Smooth muscle cell (in vitro differentiated cells): Measurements from ENCODE around the gene MRPL49. TPM values are rescaled to one million over a fixed set of nuclear protein-coding genes. Genes with fewer than 3 reads are reported as not detected.

ENCODE experiments used
- DNase-seq: peaks from one replicate; lab custom pipeline; 2025; ENCODE audit not compliant: unreplicated experiment; lab: John Stamatoyannopoulos, UW
- H2AFZ ChIP-seq: fragments of 200-600 bp; sonication (generic); 2 replicates; pipeline ENCODE4 v1.6.0; 2016; ENCODE audit warnings: antibody characterized with exemption, low read depth, mild to moderate bottlenecking
- H3F3A ChIP-seq: fragments of 200-600 bp; sonication (generic); 2 replicates; pipeline ENCODE4 v1.6.0; 2017; ENCODE audit warnings: antibody characterized with exemption, low read depth
- H3K27ac ChIP-seq: fragments of 200-600 bp; sonication (generic); 2 replicates; pipeline ENCODE4 v1.5.1; 2016; ENCODE audit warnings: low read depth, mild to moderate bottlenecking
- H3K27me3 ChIP-seq: fragments of 200-600 bp; sonication (generic); 2 replicates; pipeline ENCODE4 v1.6.1; 2016; ENCODE audit warnings: low read depth, mild to moderate bottlenecking
- H3K36me3 ChIP-seq: fragments of 200-600 bp; sonication (generic); 2 replicates; pipeline ENCODE4 v1.5.1; 2016; ENCODE audit warnings: low read depth
- H3K4me1 ChIP-seq: fragments of 200-600 bp; sonication (generic); 2 replicates; pipeline ENCODE4 v1.5.1; 2016; ENCODE audit warnings: low read depth
- H3K4me2 ChIP-seq: fragments of 200-600 bp; sonication (generic); 2 replicates; pipeline ENCODE4 v1.6.0; 2016; ENCODE audit warnings: mild to moderate bottlenecking
- H3K4me3 ChIP-seq: fragments of 200-600 bp; sonication (generic); 2 replicates; pipeline ENCODE4 v1.5.1; 2016; ENCODE audit warnings: mild to moderate bottlenecking
- H3K79me2 ChIP-seq: fragments of 200-600 bp; sonication (generic); 2 replicates; pipeline ENCODE4 v1.6.0; 2016; ENCODE audit warnings: low read depth, mild to moderate bottlenecking
- H3K9ac ChIP-seq: fragments of 200-600 bp; sonication (generic); 2 replicates; pipeline ENCODE4 v1.6.0; 2016; ENCODE audit warnings: low read depth
- H3K9me3 ChIP-seq: fragments of 200-600 bp; sonication (generic); replicated peaks from 2 replicates; pipeline ENCODE4 v1.5.1; 2016; ENCODE audit warnings: low read depth
- H4K20me1 ChIP-seq: fragments of 200-600 bp; sonication (generic); 2 replicates; pipeline ENCODE4 v1.6.0; 2016; ENCODE audit warnings: low read depth
- CTCF ChIP-seq: fragments of 200-600 bp; sonication (generic); IDR thresholded peaks from 2 replicates; pipeline ENCODE4 v1.5.1; 2017; ENCODE audit warnings: borderline replicate concordance, mild to moderate bottlenecking, antibody characterized with exemption; ENCODE audit not compliant: insufficient read depth, poor library complexity, severe bottlenecking
- WGBS: methylation state at CpG from one replicate; pipeline ENCODE4 v1.1.7; 2016; ENCODE audit warnings: low lambda C conversion rate; 5-methylcytosine and 5-hydroxymethylcytosine counted together
- polyA plus RNA-seq: library from polyadenylated mRNA; unstranded; fragments of >200 nt; fragmentation: Nextera tagmentation; extraction: Ambion mirVana; gene quantifications from 2 replicates; pipeline ENCODE4 v1.2.1, GENCODE V29; 2016
- total RNA-seq: library from RNA; depleted of rRNA; stranded (reverse); fragments of >200 nt; gene quantifications from 2 replicates; pipeline ENCODE4 v1.2.3, GENCODE V29; 2014

MRPL49 gene
- total and polyA plus RNA-seq, 2 experiments from 2014 or later, result 43.0 to 55.4 TPM

GRCh38 chr11:65157336-65157735, 35.2 kb downstream of the MRPL49 start:
- DNase-seq, result no peak
- 92% methylated on average over 3 of the region's 3 CpGs for WGBS
- Histone ChIP-seq H3K27ac (no peak overlapping the region), H3K36me3 (no peaks in the 10 kb centered on the region), H3K79me2 (no peaks in the 10 kb centered on the region), H4K20me1 (no peaks in the 10 kb centered on the region), H3K9ac (no peak overlapping the region), H3K27me3 (peaks cover 5% of the 10 kb centered on the region), H3F3A (no peaks in the 10 kb centered on the region), H2AFZ (no peak overlapping the region), H3K4me2 (no peak overlapping the region), H3K4me3 (no peak overlapping the region), H3K9me3 (no peaks in the 10 kb centered on the region), H3K4me1 (no peaks in the 10 kb centered on the region)
- TF ChIP-seq CTCF, result no peak

DNA sequence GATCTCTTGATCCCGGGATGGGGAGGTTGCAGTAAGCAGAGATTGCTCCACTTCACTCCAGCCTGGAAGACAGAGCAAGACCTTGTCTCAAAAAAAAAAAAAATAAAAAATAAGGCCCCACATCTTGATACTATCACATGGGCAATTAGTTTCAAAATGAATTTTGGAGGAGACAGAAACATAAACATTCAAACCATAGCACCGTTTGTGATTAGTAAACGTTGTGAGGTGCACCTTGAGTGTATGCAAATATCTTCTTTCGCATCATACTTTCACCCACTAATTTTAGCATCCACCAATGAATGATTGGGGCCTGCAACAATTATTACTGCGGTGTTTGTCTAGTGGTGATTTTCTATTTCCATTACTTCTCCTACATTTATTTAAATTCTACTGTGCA, 36.9 kb downstream of the MRPL49 start:
- H3K4me2 ChIP-seq, result no peak overlapping the region
- no peaks in the 10 kb centered on the region for H3K79me2 ChIP-seq
- 80% methylated on average over 5 of the region's 5 CpGs for WGBS
- no peak overlapping the region for H3K27ac ChIP-seq
- DNase-seq, result no peak
- H3K9ac ChIP-seq, result no peak overlapping the region
- H2AFZ ChIP-seq, result no peak overlapping the region
- no peak overlapping the region for H3K4me3 ChIP-seq
- H3F3A ChIP-seq, result no peaks in the 10 kb centered on the region
- no peaks in the 10 kb centered on the region for H4K20me1 ChIP-seq
- H3K9me3 ChIP-seq, result no peaks in the 10 kb centered on the region
- H3K4me1 ChIP-seq, result no peaks in the 10 kb centered on the region
- H3K27me3 ChIP-seq, result no peaks in the 10 kb centered on the region
- TF ChIP-seq CTCF, result no peak
- H3K36me3 ChIP-seq, result no peaks in the 10 kb centered on the region

- Histone ChIP-seq H3K4me2 (no peak overlapping the region), H3K4me3 (no peak overlapping the region), H3K27ac (no peak overlapping the region), H3K36me3 (no peaks in the 10 kb centered on the region), H3K79me2 (no peaks in the 10 kb centered on the region), H3K4me1 (no peaks in the 10 kb centered on the region), H3K27me3 (no peaks in the 10 kb centered on the region), H4K20me1 (no peaks in the 10 kb centered on the region), H3K9ac (no peak overlapping the region), H2AFZ (no peak overlapping the region), H3F3A (no peaks in the 10 kb centered on the region), H3K9me3 (no peaks in the 10 kb centered on the region)
- no peak for DNase-seq
- 80% methylated on average over 3 of the region's 3 CpGs for WGBS
- TF ChIP-seq CTCF, result no peak
These were observed 38.5 kb downstream of the MRPL49 start for GRCh38 chr11:65160643-65161042.

DNA sequence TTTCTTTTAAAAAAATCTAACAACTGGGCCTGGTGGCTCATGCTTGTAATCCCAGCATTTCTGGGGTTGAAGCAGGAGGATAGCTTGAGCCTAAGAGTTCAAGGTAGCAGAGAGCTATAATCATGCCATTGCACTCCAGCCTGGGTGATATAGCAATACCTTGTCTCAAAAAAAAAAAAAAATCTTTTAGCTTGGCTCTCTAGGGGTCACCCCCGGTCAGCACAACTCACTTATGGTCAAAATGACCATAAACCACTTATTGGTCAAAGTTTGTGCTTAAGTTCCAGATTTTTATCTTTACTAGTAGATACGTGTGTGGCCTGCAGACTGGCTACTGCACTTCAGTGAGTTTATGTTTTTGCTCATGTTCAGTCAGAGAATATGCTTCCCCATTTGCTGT, 41.6 kb downstream of the MRPL49 start:
- Histone ChIP-seq H3K4me3 (no peak overlapping the region), H3F3A (no peaks in the 10 kb centered on the region), H3K27ac (no peak overlapping the region), H3K4me1 (no peaks in the 10 kb centered on the region), H3K79me2 (no peaks in the 10 kb centered on the region), H3K9ac (no peak overlapping the region), H4K20me1 (no peaks in the 10 kb centered on the region), H3K27me3 (no peaks in the 10 kb centered on the region), H3K4me2 (no peak overlapping the region), H3K9me3 (no peaks in the 10 kb centered on the region), H3K36me3 (no peaks in the 10 kb centered on the region), H2AFZ (no peak overlapping the region)
- no peak for TF ChIP-seq CTCF
- 67% methylated on average over 2 of the region's 2 CpGs for WGBS
- no peak for DNase-seq
